Mesenchymal stem cell (in vitro differentiated cells and primary cell): ENCODE results near the gene SMC4.
A peak's percentile ranks its signal among the peaks of the same experiment; 100 is the strongest.

Experiments used
- DNase-seq: peaks from one replicate; pipeline ENCODE4 v3.0.0-alpha.2; 2013
- H2AFZ ChIP-seq: one replicate; pipeline ENCODE4 v1.6.1; 2013; ENCODE audit warnings: low read depth, mild to moderate bottlenecking, control low read depth, inconsistent platforms, low read length, moderate library complexity
- H2AK5ac ChIP-seq: 2 replicates; pipeline ENCODE4 v1.6.1; 2013; ENCODE audit warnings: low read length, moderate library complexity, mild to moderate bottlenecking, inconsistent platforms; ENCODE audit not compliant: severe bottlenecking
- H2BK120ac ChIP-seq: one replicate; pipeline ENCODE4 v1.6.1; 2013; ENCODE audit warnings: low read depth, mild to moderate bottlenecking, inconsistent platforms, low read length, moderate library complexity
- H2BK12ac ChIP-seq, 2 experiments: one replicate each; pipeline ENCODE4 v1.6.1; 2013; ENCODE audit warnings: inconsistent platforms in 2 of 2, low read length in 2 of 2, mild to moderate bottlenecking in 2 of 2, moderate library complexity in 2 of 2, control low read depth in 1 of 2
- H2BK15ac ChIP-seq: one replicate; pipeline ENCODE4 v1.6.1; 2013; ENCODE audit warnings: mild to moderate bottlenecking, low read depth, inconsistent platforms; ENCODE audit not compliant: poor library complexity, severe bottlenecking
- H2BK5ac ChIP-seq: 2 replicates; pipeline ENCODE4 v1.6.1; 2013; ENCODE audit warnings: low read depth, mild to moderate bottlenecking, low read length, control low read depth, inconsistent platforms; ENCODE audit not compliant: poor library complexity, severe bottlenecking
- H3K14ac ChIP-seq, 2 experiments: one replicate each; pipeline ENCODE4 v1.6.1; 2013; ENCODE audit warnings: inconsistent platforms in 2 of 2, low read length in 2 of 2, control low read depth in 1 of 2, mild to moderate bottlenecking in 1 of 2, moderate library complexity in 1 of 2
- H3K18ac ChIP-seq, 2 experiments: one replicate each; pipeline ENCODE4 v1.6.1; 2013; ENCODE audit warnings: inconsistent platforms in 2 of 2, low read length in 2 of 2, control low read depth in 1 of 2, low read depth in 1 of 2, mild to moderate bottlenecking in 1 of 2
- H3K23ac ChIP-seq, 2 experiments: one replicate each; pipeline ENCODE4 v1.6.1; 2013; ENCODE audit warnings: inconsistent platforms in 2 of 2, low read length in 2 of 2, mild to moderate bottlenecking in 2 of 2, moderate library complexity in 2 of 2, control low read depth in 1 of 2
- H3K27ac ChIP-seq: 2 replicates; pipeline ENCODE4 v1.5.1; 2013; ENCODE audit warnings: mild to moderate bottlenecking, moderate library complexity, low read length, control low read depth, inconsistent platforms; ENCODE audit not compliant: poor library complexity, severe bottlenecking
- H3K27me3 ChIP-seq, 2 experiments: 2 replicates each; pipeline versions ENCODE4 v1.6.1 to v1.7.0; 2013; ENCODE audit warnings: low read length in 2 of 2, mild to moderate bottlenecking in 2 of 2, moderate library complexity in 2 of 2, control low read depth in 1 of 2, inconsistent platforms in 1 of 2; ENCODE audit not compliant: control insufficient read depth in 1 of 2, insufficient read depth in 1 of 2
- H3K36me3 ChIP-seq, 2 experiments: 2 replicates each; pipeline versions ENCODE4 v1.6.1 to v1.7.0; 2013; ENCODE audit warnings: low read length in 2 of 2, control low read depth in 1 of 2, inconsistent platforms in 1 of 2, low read depth in 1 of 2, mild to moderate bottlenecking in 1 of 2; ENCODE audit not compliant: insufficient read depth in 2 of 2, control insufficient read depth in 1 of 2
- H3K4ac ChIP-seq, 2 experiments: one replicate each; pipeline ENCODE4 v1.6.1; 2013; ENCODE audit warnings: inconsistent platforms in 2 of 2, low read length in 2 of 2, mild to moderate bottlenecking in 2 of 2, moderate library complexity in 2 of 2, control low read depth in 1 of 2, low read depth in 1 of 2
- H3K4me1 ChIP-seq: 2 replicates; pipeline ENCODE4 v1.6.1; 2013; ENCODE audit warnings: low read depth, low read length, control low read depth; ENCODE audit not compliant: control insufficient read depth, insufficient read depth
- H3K4me2 ChIP-seq: 2 replicates; pipeline ENCODE4 v1.6.1; 2013; ENCODE audit warnings: low read length, mild to moderate bottlenecking, inconsistent platforms; ENCODE audit not compliant: poor library complexity, severe bottlenecking
- H3K4me3 ChIP-seq, 2 experiments: 2 replicates each; pipeline versions ENCODE4 v1.5.1 to v1.7.0; 2013; ENCODE audit warnings: low read length in 2 of 2, mild to moderate bottlenecking in 2 of 2, control low read depth in 1 of 2, low read depth in 1 of 2; ENCODE audit not compliant: insufficient read depth in 1 of 2
- H3K79me1 ChIP-seq: replicated peaks from 2 replicates; pipeline ENCODE4 v1.6.1; 2013; ENCODE audit warnings: mild to moderate bottlenecking, control low read depth, low read length, inconsistent platforms; ENCODE audit not compliant: poor library complexity, severe bottlenecking
- H3K9ac ChIP-seq: 2 replicates; pipeline ENCODE4 v1.7.0; 2013; ENCODE audit warnings: mild to moderate bottlenecking, low read length, moderate library complexity
- H3K9me3 ChIP-seq: 2 replicates; pipeline ENCODE4 v1.7.0; 2013; ENCODE audit warnings: mild to moderate bottlenecking, low read length; ENCODE audit not compliant: control insufficient read depth
- H4K8ac ChIP-seq: one replicate; pipeline ENCODE4 v1.6.1; 2013; ENCODE audit warnings: inconsistent platforms, mild to moderate bottlenecking, low read length, moderate library complexity
- H4K91ac ChIP-seq: one replicate; pipeline ENCODE4 v1.6.1; 2013; ENCODE audit warnings: mild to moderate bottlenecking, low read length, inconsistent platforms
- WGBS: methylation state at CpG from one replicate; pipeline ENCODE4 v1.1.7; 2013; ENCODE audit warnings: mixed read lengths; 5-methylcytosine and 5-hydroxymethylcytosine counted together

SMC4 gene

GRCh38 chr3:160395297-160395696 lies 4.2 kb upstream of the SMC4 start:
- Histone ChIP-seq H2BK15ac (no peak overlapping the region), H2AFZ (no peak overlapping the region), H4K8ac (no peak overlapping the region), H3K27ac (no peak overlapping the region), H3K27me3 (no peaks in the 10 kb centered on the region), H4K91ac (no peak overlapping the region), H3K9ac (no peak overlapping the region), H3K23ac (no peak overlapping the region), H3K9me3 (no peaks in the 10 kb centered on the region), H2BK5ac (no peak overlapping the region), H2BK12ac (no peak overlapping the region), H2BK120ac (peak overlapping the region; percentile 49), H2AK5ac (no peak overlapping the region), H3K4ac (no peak overlapping the region), H3K79me1 (peaks cover 24% of the 10 kb centered on the region), H3K4me1 (peaks cover 1% of the 10 kb centered on the region), H3K4me3 (no peak overlapping the region), H3K4me2 (no peak overlapping the region), H3K14ac (no peak overlapping the region), H3K18ac (peak overlapping the region in 1 of 2 experiments; percentile 12), H3K36me3 (peaks cover 0 to 3% of the 10 kb centered on the region in 2 experiments)
- DNase-seq: no peak

- Histone ChIP-seq H3K9ac (peak overlapping the region; percentile 96), H3K4ac (no peak overlapping the region), H3K27me3 (no peaks in the 10 kb centered on the region), H3K23ac (no peak overlapping the region), H3K4me2 (peak overlapping the region; percentile 36), H3K14ac (no peak overlapping the region), H2BK12ac (no peak overlapping the region), H2AK5ac (no peak overlapping the region), H3K79me1 (peaks cover 10% of the 10 kb centered on the region), H3K4me1 (peaks cover 1% of the 10 kb centered on the region), H2AFZ (no peak overlapping the region), H3K36me3 (peaks cover 0 to 3% of the 10 kb centered on the region in 2 experiments), H2BK15ac (no peak overlapping the region), H4K91ac (no peak overlapping the region), H4K8ac (no peak overlapping the region), H2BK120ac (no peak overlapping the region), H3K9me3 (no peaks in the 10 kb centered on the region), H3K27ac (no peak overlapping the region), H2BK5ac (no peak overlapping the region), H3K18ac (no peak overlapping the region), H3K4me3 (peak overlapping the region; percentile 62 to 91)
- 0% methylated on average over 9 of the region's 9 CpGs for WGBS
- no peak for DNase-seq
Observed at GRCh38 chr3:160398820-160399124, 678 bp upstream of the SMC4 start.

DNA sequence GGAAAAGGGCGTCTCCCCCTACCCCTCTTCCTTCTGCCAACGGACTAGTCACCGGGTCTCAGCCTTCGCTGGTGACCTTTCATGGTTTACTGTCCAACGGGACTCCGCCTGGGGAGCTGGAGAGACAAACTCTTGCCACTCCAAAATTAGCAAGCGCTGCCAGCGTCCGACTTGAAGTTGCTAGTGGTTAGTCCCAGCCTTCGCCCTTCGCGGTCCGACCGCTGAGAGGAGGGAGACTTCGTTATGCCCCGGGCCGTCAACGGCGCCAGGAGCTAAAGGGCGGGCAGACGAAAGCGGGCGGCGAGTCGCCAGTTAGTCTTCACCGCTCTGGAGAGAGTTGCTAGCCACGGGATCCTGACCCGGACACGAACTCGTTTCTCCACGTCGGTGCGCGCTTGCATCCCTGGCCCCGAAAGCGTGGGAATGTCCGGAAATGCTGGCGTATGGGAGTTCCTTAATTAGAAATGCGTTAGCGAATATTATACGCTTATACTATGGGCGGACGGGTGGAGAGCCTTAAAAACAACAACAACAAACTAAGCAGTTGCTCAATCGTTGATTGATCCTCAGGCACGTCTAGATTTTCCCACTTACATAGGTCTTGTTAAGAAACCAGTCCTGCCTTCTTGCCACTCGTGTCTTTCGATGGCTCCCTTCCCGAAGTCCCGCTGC lies 716 bp downstream of the SMC4 start:
- Histone ChIP-seq H4K8ac (peak overlapping the region; percentile 84), H2BK5ac (peak overlapping the region; percentile 92), H3K23ac (peak overlapping the region; percentile 79 to 96), H3K9ac (peak overlapping the region; percentile 96), H3K14ac (peak overlapping the region; percentile 98 to 100), H3K4me2 (peak overlapping the region; percentile 68), H2BK15ac (peak overlapping the region; percentile 83), H2AFZ (no peak overlapping the region), H3K27me3 (no peaks in the 10 kb centered on the region), H3K9me3 (no peaks in the 10 kb centered on the region), H3K36me3 (peaks cover 0 to 3% of the 10 kb centered on the region in 2 experiments), H4K91ac (peak overlapping the region; percentile 96), H3K18ac (peak overlapping the region; percentile 40 to 95), H2BK12ac (peak overlapping the region; percentile 63 to 94), H3K4me3 (peak overlapping the region; percentile 91 to 95), H2BK120ac (peak overlapping the region; percentile 97), H2AK5ac (no peak overlapping the region), H3K4me1 (peaks cover 1% of the 10 kb centered on the region), H3K4ac (peak overlapping the region; percentile 87 to 97), H3K27ac (peak overlapping the region; percentile 75), H3K79me1 (peaks cover 3% of the 10 kb centered on the region)
- WGBS: 0% methylated on average over 45 of the region's 49 CpGs
- DNase-seq: peak; percentile 70

DNA sequence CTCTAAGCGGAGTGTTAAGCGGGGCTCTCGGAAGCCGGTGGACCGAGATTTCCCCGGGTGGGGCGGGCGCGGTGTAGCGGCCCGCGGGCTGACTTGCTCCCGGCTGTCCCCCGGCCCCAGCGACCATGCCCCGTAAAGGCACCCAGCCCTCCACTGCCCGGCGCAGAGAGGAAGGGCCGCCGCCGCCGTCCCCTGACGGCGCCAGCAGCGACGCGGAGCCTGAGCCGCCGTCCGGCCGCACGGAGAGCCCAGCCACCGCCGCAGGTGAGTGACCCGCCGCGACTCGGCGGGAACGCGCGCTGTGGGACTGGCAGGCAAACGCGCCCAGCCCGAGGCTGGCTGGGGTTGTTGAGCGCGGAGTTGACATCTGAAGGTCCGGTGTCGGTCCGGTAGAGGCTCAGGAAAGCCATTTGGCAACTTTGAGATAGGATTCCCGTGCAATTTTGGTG lies 1.3 kb downstream of the SMC4 start:
- peak overlapping the region; percentile 82 for H2BK5ac ChIP-seq
- peaks cover 0 to 3% of the 10 kb centered on the region in 2 experiments for H3K36me3 ChIP-seq
- H3K14ac ChIP-seq: peak overlapping the region; percentile 95 to 100
- no peak overlapping the region for H2AFZ ChIP-seq
- peak overlapping the region; percentile 95 for H4K8ac ChIP-seq
- H3K9me3 ChIP-seq: no peaks in the 10 kb centered on the region
- under 1% methylated on average over 46 of the region's 51 CpGs for WGBS
- H2BK15ac ChIP-seq: peak overlapping the region; percentile 83
- peak overlapping the region; percentile 91 to 95 for H3K4me3 ChIP-seq
- peak overlapping the region; percentile 97 for H2BK120ac ChIP-seq
- H3K9ac ChIP-seq: peak overlapping the region; percentile 96
- H3K27me3 ChIP-seq: no peaks in the 10 kb centered on the region
- no peak for DNase-seq
- H4K91ac ChIP-seq: peak overlapping the region; percentile 96
- H3K27ac ChIP-seq: peak overlapping the region; percentile 75
- H2AK5ac ChIP-seq: peak overlapping the region; percentile 54
- H3K18ac ChIP-seq: peak overlapping the region; percentile 40 to 95
- H3K4me1 ChIP-seq: peaks cover 1% of the 10 kb centered on the region
- peak overlapping the region; percentile 90 to 96 for H3K23ac ChIP-seq
- H3K79me1 ChIP-seq: peaks cover 3% of the 10 kb centered on the region
- H2BK12ac ChIP-seq: peak overlapping the region; percentile 83 to 89
- peak overlapping the region; percentile 87 to 97 for H3K4ac ChIP-seq
- H3K4me2 ChIP-seq: peak overlapping the region; percentile 68
